HEK293 (cell line): ENCODE measurements around the gene HCFC1.
A peak's percentile ranks its signal among the peaks of the same experiment; 100 is the strongest.

Experiments
- BCL11A ChIP-seq: fragments of 450-650 bp; formaldehyde crosslinking; IDR thresholded peaks from 2 replicates; pipeline ENCODE4 v1.5.1; 2016; ENCODE audit warnings: low read depth, missing biosample characterization, missing genetic modification characterization
- GLIS1 ChIP-seq: fragments of 450-650 bp; formaldehyde crosslinking; IDR thresholded peaks from 2 replicates; pipeline ENCODE4 v1.5.1; 2016; ENCODE audit warnings: missing biosample characterization, missing genetic modification characterization
- REPIN1 ChIP-seq: fragments of 450-650 bp; formaldehyde crosslinking; IDR thresholded peaks from 2 replicates; pipeline ENCODE4 v1.5.1; 2017; ENCODE audit warnings: missing biosample characterization, missing genetic modification characterization, low read depth
- SALL2 ChIP-seq: fragments of 450-650 bp; formaldehyde crosslinking; IDR thresholded peaks from 2 replicates; pipeline ENCODE4 v1.5.0; 2017; ENCODE audit warnings: missing biosample characterization, mild to moderate bottlenecking, missing genetic modification characterization, borderline replicate concordance
- YY1 ChIP-seq: fragments of 450-650 bp; formaldehyde crosslinking; IDR thresholded peaks from 2 replicates; pipeline ENCODE4 v1.5.1; 2018; ENCODE audit warnings: missing biosample characterization, missing genetic modification characterization
- ZBTB17 ChIP-seq: fragments of 450-650 bp; formaldehyde crosslinking; IDR thresholded peaks from 2 replicates; pipeline ENCODE4 v1.5.1; 2016; ENCODE audit warnings: missing biosample characterization, missing genetic modification characterization
- ZBTB20 ChIP-seq: fragments of 450-650 bp; formaldehyde crosslinking; IDR thresholded peaks from 2 replicates; pipeline ENCODE4 v1.5.1; 2016; ENCODE audit warnings: missing biosample characterization, missing genetic modification characterization
- ZFP41 ChIP-seq: fragments of 450-650 bp; formaldehyde crosslinking; IDR thresholded peaks from 2 replicates; pipeline ENCODE4 v1.5.1; 2016; ENCODE audit warnings: missing biosample characterization, missing genetic modification characterization, borderline replicate concordance
- ZIC2 ChIP-seq: fragments of 450-650 bp; formaldehyde crosslinking; IDR thresholded peaks from 2 replicates; pipeline ENCODE4 v1.5.1; 2016; ENCODE audit warnings: missing biosample characterization, missing genetic modification characterization
- ZNF10 ChIP-seq: fragments of 450-650 bp; formaldehyde crosslinking; IDR thresholded peaks from 2 replicates; pipeline ENCODE4 v1.5.1; 2017; ENCODE audit warnings: missing biosample characterization, missing genetic modification characterization
- ZNF138 ChIP-seq: fragments of 450-650 bp; formaldehyde crosslinking; IDR thresholded peaks from 2 replicates; pipeline ENCODE4 v1.5.1; 2016; ENCODE audit warnings: missing biosample characterization, missing genetic modification characterization, borderline replicate concordance
- ZNF140 ChIP-seq: fragments of 450-650 bp; formaldehyde crosslinking; IDR thresholded peaks from 2 replicates; pipeline ENCODE4 v1.5.1; 2016; ENCODE audit warnings: missing biosample characterization, missing genetic modification characterization
- ZNF202 ChIP-seq: fragments of 450-650 bp; formaldehyde crosslinking; IDR thresholded peaks from 2 replicates; pipeline ENCODE4 v1.5.1; 2016; ENCODE audit warnings: missing biosample characterization, missing genetic modification characterization, borderline replicate concordance
- ZNF292 ChIP-seq: fragments of 450-650 bp; formaldehyde crosslinking; IDR thresholded peaks from 2 replicates; pipeline ENCODE4 v1.5.1; 2016; ENCODE audit warnings: low read depth, missing biosample characterization, missing genetic modification characterization, borderline replicate concordance
- ZNF514 ChIP-seq: fragments of 450-650 bp; formaldehyde crosslinking; IDR thresholded peaks from 2 replicates; pipeline ENCODE4 v1.5.1; 2016; ENCODE audit warnings: missing biosample characterization, missing genetic modification characterization
- ZNF660 ChIP-seq: fragments of 450-650 bp; IDR thresholded peaks from 2 replicates; pipeline ENCODE4 v1.5.1; 2018; ENCODE audit warnings: missing biosample characterization, mild to moderate bottlenecking, missing genetic modification characterization
- TF ChIP-seq, protein P1 (sequence below): fragments of 450-650 bp; formaldehyde crosslinking; IDR thresholded peaks from 2 replicates; pipeline ENCODE4 v1.5.1; 2016; ENCODE audit warnings: missing biosample characterization, missing genetic modification characterization
- TF ChIP-seq, protein P2 (sequence below): fragments of 450-650 bp; formaldehyde crosslinking; IDR thresholded peaks from 2 replicates; pipeline ENCODE4 v1.5.1; 2017; ENCODE audit warnings: missing biosample characterization, missing genetic modification characterization
- TF ChIP-seq, protein P3 (sequence below): sonication (generic); formaldehyde crosslinking; IDR thresholded peaks from 2 replicates; pipeline ENCODE4 v1.8.1; 2022; ENCODE audit warnings: mild to moderate bottlenecking, moderate library complexity, missing genetic modification reagents
- TF ChIP-seq, protein P4 (sequence below): fragments of 450-650 bp; formaldehyde crosslinking; IDR thresholded peaks from 2 replicates; pipeline ENCODE4 v1.5.1; 2016; ENCODE audit warnings: missing biosample characterization, missing genetic modification characterization
- TF ChIP-seq, protein P5 (sequence below): fragments of 450-650 bp; formaldehyde crosslinking; IDR thresholded peaks from 2 replicates; pipeline ENCODE4 v1.5.1; 2016; ENCODE audit warnings: missing biosample characterization, missing genetic modification characterization, borderline replicate concordance
- TF ChIP-seq, protein P6 (sequence below): fragments of 450-650 bp; formaldehyde crosslinking; IDR thresholded peaks from 2 replicates; pipeline ENCODE4 v1.5.1; 2016; ENCODE audit warnings: missing biosample characterization, missing genetic modification characterization
- TF ChIP-seq, protein P7 (sequence below): fragments of 450-650 bp; formaldehyde crosslinking; IDR thresholded peaks from 2 replicates; pipeline ENCODE4 v1.5.1; 2016; ENCODE audit warnings: missing biosample characterization, missing genetic modification characterization

The HCFC1 gene

DNA sequence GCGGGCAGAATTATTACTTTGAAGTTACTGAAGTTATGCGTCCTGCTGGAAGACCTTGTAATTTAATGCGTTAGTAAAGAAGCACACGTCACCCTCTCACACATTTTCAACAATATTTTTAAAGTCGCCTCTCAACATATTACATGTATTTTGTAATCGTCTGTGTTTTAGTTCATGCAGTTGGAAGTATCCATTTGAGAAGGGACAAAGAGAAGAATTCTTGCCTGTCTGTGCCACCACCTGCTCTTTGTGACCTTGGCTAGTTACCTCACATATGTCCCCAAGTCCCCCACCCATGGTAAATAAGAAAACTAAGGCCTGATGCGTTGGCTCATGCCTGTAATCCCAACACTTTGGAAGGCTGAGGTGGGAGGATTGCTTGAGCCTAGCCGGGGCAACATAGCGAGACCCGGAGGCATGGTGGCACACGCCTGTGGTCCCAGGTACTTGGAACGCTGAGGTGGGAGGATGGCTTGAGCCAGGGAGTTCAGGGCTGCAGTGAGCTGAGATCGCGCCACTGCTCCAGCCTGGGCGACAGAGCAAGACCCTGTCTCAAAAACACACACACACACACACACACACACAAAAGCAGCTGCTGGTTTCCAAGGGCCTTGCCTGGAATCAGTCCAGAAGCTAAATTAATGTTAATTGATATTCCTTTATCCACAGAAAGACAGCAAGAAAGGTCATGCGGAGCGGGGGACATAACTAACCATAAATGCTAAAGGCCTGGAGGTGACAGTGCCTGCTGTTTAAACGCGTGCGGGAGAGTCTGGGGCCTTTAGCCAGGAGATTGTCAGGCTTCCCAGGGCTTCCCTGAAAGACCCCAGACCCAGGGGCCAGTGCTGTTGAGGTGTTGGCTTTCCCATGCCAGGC is 1.7 kb upstream of the HCFC1 start (continued):
- TF ChIP-seq, protein P1, sequence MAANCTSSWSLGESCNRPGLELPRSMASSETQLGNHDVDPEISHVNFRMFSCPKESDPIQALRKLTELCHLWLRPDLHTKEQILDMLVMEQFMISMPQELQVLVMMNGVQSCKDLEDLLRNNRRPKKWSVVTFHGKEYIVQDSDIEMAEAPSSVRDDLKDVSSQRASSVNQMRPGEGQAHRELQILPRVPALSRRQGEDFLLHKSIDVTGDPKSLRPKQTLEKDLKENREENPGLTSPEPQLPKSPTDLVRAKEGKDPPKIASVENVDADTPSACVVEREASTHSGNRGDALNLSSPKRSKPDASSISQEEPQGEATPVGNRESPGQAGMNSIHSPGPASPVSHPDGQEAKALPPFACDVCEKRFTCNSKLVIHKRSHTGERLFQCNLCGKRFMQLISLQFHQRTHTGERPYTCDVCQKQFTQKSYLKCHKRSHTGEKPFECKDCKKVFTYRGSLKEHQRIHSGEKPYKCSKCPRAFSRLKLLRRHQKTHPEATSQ (tag by site-specific recombination), result no peak
- TF ChIP-seq ZNF660 (tag by site-specific recombination) (0 out of 2 replicates have a peak, but pooled peaks have one; percentile 6), ZIC2 (tag by site-specific recombination) (no peak), BCL11A (no peak), ZFP41 (no peak), REPIN1 (tag by site-specific recombination) (no peak), GLIS1 (no peak), ZNF202 (tag by site-specific recombination) (no peak), ZBTB20 (tag by site-specific recombination) (peak; percentile 33; the same call in 1 of the 2 replicates), ZNF514 (no peak), ZBTB17 (tag by site-specific recombination) (peak; percentile 60; the same call in 1 of the 2 replicates), ZNF140 (tag by site-specific recombination) (no peak), ZNF292 (tag by site-specific recombination) (no peak), ZNF138 (tag by site-specific recombination) (no peak), YY1 (tag by site-specific recombination) (no peak), ZNF10 (tag by site-specific recombination) (no peak), SALL2 (tag by site-specific recombination) (no peak)
- TF ChIP-seq, protein P2, sequence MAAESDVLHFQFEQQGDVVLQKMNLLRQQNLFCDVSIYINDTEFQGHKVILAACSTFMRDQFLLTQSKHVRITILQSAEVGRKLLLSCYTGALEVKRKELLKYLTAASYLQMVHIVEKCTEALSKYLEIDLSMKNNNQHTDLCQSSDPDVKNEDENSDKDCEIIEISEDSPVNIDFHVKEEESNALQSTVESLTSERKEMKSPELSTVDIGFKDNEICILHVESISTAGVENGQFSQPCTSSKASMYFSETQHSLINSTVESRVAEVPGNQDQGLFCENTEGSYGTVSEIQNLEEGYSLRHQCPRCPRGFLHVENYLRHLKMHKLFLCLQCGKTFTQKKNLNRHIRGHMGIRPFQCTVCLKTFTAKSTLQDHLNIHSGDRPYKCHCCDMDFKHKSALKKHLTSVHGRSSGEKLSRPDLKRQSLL (tag by site-specific recombination), result no peak
- TF ChIP-seq, protein P3, sequence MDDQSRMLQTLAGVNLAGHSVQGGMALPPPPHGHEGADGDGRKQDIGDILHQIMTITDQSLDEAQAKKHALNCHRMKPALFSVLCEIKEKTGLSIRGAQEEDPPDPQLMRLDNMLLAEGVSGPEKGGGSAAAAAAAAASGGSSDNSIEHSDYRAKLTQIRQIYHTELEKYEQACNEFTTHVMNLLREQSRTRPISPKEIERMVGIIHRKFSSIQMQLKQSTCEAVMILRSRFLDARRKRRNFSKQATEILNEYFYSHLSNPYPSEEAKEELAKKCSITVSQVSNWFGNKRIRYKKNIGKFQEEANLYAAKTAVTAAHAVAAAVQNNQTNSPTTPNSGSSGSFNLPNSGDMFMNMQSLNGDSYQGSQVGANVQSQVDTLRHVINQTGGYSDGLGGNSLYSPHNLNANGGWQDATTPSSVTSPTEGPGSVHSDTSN, result no peak
- TF ChIP-seq, protein P4, sequence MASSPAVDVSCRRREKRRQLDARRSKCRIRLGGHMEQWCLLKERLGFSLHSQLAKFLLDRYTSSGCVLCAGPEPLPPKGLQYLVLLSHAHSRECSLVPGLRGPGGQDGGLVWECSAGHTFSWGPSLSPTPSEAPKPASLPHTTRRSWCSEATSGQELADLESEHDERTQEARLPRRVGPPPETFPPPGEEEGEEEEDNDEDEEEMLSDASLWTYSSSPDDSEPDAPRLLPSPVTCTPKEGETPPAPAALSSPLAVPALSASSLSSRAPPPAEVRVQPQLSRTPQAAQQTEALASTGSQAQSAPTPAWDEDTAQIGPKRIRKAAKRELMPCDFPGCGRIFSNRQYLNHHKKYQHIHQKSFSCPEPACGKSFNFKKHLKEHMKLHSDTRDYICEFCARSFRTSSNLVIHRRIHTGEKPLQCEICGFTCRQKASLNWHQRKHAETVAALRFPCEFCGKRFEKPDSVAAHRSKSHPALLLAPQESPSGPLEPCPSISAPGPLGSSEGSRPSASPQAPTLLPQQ (tag by site-specific recombination), result no peak
- TF ChIP-seq, protein P5, sequence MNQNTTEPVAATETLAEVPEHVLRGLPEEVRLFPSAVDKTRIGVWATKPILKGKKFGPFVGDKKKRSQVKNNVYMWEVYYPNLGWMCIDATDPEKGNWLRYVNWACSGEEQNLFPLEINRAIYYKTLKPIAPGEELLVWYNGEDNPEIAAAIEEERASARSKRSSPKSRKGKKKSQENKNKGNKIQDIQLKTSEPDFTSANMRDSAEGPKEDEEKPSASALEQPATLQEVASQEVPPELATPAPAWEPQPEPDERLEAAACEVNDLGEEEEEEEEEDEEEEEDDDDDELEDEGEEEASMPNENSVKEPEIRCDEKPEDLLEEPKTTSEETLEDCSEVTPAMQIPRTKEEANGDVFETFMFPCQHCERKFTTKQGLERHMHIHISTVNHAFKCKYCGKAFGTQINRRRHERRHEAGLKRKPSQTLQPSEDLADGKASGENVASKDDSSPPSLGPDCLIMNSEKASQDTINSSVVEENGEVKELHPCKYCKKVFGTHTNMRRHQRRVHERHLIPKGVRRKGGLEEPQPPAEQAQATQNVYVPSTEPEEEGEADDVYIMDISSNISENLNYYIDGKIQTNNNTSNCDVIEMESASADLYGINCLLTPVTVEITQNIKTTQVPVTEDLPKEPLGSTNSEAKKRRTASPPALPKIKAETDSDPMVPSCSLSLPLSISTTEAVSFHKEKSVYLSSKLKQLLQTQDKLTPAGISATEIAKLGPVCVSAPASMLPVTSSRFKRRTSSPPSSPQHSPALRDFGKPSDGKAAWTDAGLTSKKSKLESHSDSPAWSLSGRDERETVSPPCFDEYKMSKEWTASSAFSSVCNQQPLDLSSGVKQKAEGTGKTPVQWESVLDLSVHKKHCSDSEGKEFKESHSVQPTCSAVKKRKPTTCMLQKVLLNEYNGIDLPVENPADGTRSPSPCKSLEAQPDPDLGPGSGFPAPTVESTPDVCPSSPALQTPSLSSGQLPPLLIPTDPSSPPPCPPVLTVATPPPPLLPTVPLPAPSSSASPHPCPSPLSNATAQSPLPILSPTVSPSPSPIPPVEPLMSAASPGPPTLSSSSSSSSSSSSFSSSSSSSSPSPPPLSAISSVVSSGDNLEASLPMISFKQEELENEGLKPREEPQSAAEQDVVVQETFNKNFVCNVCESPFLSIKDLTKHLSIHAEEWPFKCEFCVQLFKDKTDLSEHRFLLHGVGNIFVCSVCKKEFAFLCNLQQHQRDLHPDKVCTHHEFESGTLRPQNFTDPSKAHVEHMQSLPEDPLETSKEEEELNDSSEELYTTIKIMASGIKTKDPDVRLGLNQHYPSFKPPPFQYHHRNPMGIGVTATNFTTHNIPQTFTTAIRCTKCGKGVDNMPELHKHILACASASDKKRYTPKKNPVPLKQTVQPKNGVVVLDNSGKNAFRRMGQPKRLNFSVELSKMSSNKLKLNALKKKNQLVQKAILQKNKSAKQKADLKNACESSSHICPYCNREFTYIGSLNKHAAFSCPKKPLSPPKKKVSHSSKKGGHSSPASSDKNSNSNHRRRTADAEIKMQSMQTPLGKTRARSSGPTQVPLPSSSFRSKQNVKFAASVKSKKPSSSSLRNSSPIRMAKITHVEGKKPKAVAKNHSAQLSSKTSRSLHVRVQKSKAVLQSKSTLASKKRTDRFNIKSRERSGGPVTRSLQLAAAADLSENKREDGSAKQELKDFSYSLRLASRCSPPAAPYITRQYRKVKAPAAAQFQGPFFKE (tag by site-specific recombination), result no peak
- TF ChIP-seq, protein P6, sequence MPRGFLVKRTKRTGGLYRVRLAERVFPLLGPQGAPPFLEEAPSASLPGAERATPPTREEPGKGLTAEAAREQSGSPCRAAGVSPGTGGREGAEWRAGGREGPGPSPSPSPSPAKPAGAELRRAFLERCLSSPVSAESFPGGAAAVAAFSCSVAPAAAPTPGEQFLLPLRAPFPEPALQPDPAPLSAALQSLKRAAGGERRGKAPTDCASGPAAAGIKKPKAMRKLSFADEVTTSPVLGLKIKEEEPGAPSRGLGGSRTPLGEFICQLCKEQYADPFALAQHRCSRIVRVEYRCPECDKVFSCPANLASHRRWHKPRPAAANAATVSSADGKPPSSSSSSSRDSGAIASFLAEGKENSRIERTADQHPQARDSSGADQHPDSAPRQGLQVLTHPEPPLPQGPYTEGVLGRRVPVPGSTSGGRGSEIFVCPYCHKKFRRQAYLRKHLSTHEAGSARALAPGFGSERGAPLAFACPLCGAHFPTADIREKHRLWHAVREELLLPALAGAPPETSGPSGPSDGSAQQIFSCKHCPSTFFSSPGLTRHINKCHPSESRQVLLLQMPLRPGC, result no peak; the same call in 1 of the 2 replicates
- TF ChIP-seq, protein P7, sequence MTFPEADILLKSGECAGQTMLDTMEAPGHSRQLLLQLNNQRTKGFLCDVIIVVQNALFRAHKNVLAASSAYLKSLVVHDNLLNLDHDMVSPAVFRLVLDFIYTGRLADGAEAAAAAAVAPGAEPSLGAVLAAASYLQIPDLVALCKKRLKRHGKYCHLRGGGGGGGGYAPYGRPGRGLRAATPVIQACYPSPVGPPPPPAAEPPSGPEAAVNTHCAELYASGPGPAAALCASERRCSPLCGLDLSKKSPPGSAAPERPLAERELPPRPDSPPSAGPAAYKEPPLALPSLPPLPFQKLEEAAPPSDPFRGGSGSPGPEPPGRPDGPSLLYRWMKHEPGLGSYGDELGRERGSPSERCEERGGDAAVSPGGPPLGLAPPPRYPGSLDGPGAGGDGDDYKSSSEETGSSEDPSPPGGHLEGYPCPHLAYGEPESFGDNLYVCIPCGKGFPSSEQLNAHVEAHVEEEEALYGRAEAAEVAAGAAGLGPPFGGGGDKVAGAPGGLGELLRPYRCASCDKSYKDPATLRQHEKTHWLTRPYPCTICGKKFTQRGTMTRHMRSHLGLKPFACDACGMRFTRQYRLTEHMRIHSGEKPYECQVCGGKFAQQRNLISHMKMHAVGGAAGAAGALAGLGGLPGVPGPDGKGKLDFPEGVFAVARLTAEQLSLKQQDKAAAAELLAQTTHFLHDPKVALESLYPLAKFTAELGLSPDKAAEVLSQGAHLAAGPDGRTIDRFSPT (tag by site-specific recombination), result peak; percentile 37; the same call in 1 of the 2 replicates
